Glutamatergic neuron (in vitro differentiated cells): ENCODE results near the gene AP2B1. TPM values are rescaled to one million over a fixed set of nuclear protein-coding genes. Genes with fewer than 3 reads are reported as not detected.

Source experiments
- DNase-seq: peaks from one replicate; pipeline ENCODE4 v3.0.0; 2022
- H3K27ac Mint-ChIP-seq: one replicate; pipeline ENCODE4 v1.8.0; 2020; ENCODE audit warnings: mild to moderate bottlenecking, mixed read lengths, inconsistent platforms; ENCODE audit not compliant: unreplicated experiment
- H3K27me3 Mint-ChIP-seq: one replicate; pipeline ENCODE4 v1.8.0; 2020; ENCODE audit warnings: mild to moderate bottlenecking, moderate library complexity, mixed read lengths, inconsistent platforms; ENCODE audit not compliant: unreplicated experiment
- H3K36me3 Mint-ChIP-seq: one replicate; pipeline ENCODE4 v1.8.0; 2020; ENCODE audit warnings: mild to moderate bottlenecking, mixed read lengths, inconsistent platforms; ENCODE audit not compliant: unreplicated experiment
- H3K4me1 Mint-ChIP-seq: one replicate; pipeline ENCODE4 v1.8.0; 2020; ENCODE audit warnings: mild to moderate bottlenecking, low read depth, mixed read lengths, inconsistent platforms; ENCODE audit not compliant: unreplicated experiment
- H3K4me3 Mint-ChIP-seq: one replicate; pipeline ENCODE4 v1.8.0; 2020; ENCODE audit warnings: mild to moderate bottlenecking, mixed read lengths, inconsistent platforms; ENCODE audit not compliant: unreplicated experiment
- H3K9me3 Mint-ChIP-seq: one replicate; pipeline ENCODE4 v1.8.0; 2020; ENCODE audit warnings: mild to moderate bottlenecking, moderate library complexity, mixed read lengths, inconsistent platforms; ENCODE audit not compliant: unreplicated experiment
- CTCF ChIP-seq: fragments of 200-600 bp; sonication (generic); IDR thresholded peaks from one replicate; pipeline ENCODE4 v1.5.0; 2021; ENCODE audit not compliant: partially characterized antibody, unreplicated experiment
- total RNA-seq: library from RNA; stranded (reverse); fragmentation: NEBNext Ultra II Directional; extraction: Animal tissue kit (Norgen Biotek cat#: 25700); gene quantifications from one replicate; pipeline ENCODE4 v1.2.1, GENCODE V29; 2021; ENCODE audit not compliant: unreplicated experiment

The AP2B1 gene
- total RNA-seq, 1 donor from 2014 or later = 316 TPM

GRCh38 chr17:35757243-35757642 is 170.1 kb downstream of the AP2B1 start:
- Mint-ChIP-seq H3K27ac (no peak overlapping the region), H3K36me3 (peaks cover 3% of the 10 kb centered on the region), H3K4me1 (no peaks in the 10 kb centered on the region), H3K4me3 (no peak overlapping the region), H3K9me3 (peaks cover 4% of the 10 kb centered on the region), H3K27me3 (peaks cover 3% of the 10 kb centered on the region)
- no peak for TF ChIP-seq CTCF
- no peak for DNase-seq

GRCh38 chr17:35760587-35760986 is 173.5 kb downstream of the AP2B1 start, which contains the start of gene C17orf50:
C17orf50 (plus strand) TSS chr17:35760887; CDS start chr17:35760942, 55 bp downstream.
- no peak within 1 kb of the TSS for H3K4me3 Mint-ChIP-seq

GRCh38 chr17:35761601-35762000 is 174.5 kb downstream of the AP2B1 start:
- Mint-ChIP-seq H3K4me3 (no peak overlapping the region), H3K9me3 (peaks cover 5% of the 10 kb centered on the region), H3K27ac (no peak overlapping the region), H3K4me1 (peaks cover 3% of the 10 kb centered on the region), H3K36me3 (peaks cover 3% of the 10 kb centered on the region), H3K27me3 (peaks cover 3% of the 10 kb centered on the region)
- no peak for TF ChIP-seq CTCF
- DNase-seq = no peak

More at GRCh38 chr17:35760587-35760986, 173.5 kb downstream of the AP2B1 start, which contains the start of gene C17orf50:
- TF ChIP-seq CTCF = no peak
- H3K4me1 Mint-ChIP-seq = peaks cover 2% of the 10 kb centered on the region
- peaks cover 3% of the 10 kb centered on the region for H3K36me3 Mint-ChIP-seq
- H3K27ac Mint-ChIP-seq = no peak within 1 kb of the TSS
- H3K27me3 Mint-ChIP-seq = peaks cover 3% of the 10 kb centered on the region
- H3K9me3 Mint-ChIP-seq = peaks cover 5% of the 10 kb centered on the region
- DNase-seq = no peak

GRCh38 chr17:35763767-35764122 is 176.6 kb downstream of the AP2B1 start:
- peaks cover 3% of the 10 kb centered on the region for H3K4me1 Mint-ChIP-seq
- DNase-seq = no peak
- H3K27me3 Mint-ChIP-seq = peaks cover 3% of the 10 kb centered on the region
- H3K36me3 Mint-ChIP-seq = peaks cover 3% of the 10 kb centered on the region
- H3K9me3 Mint-ChIP-seq = peaks cover 5% of the 10 kb centered on the region
- peak overlapping the region; percentile 84 for H3K4me3 Mint-ChIP-seq
- H3K27ac Mint-ChIP-seq = no peak overlapping the region
- no peak for TF ChIP-seq CTCF

- Mint-ChIP-seq H3K9me3 (peaks cover 5% of the 10 kb centered on the region), H3K4me1 (peaks cover 3% of the 10 kb centered on the region)
These were observed 177.2 kb downstream of the AP2B1 start for GRCh38 chr17:35764123-35764991.

More at GRCh38 chr17:35764123-35764991, 177.2 kb downstream of the AP2B1 start:
- Mint-ChIP-seq H3K4me3 (peak overlapping the region; percentile 87), H3K27me3 (peaks cover 3% of the 10 kb centered on the region), H3K36me3 (peaks cover 3% of the 10 kb centered on the region), H3K27ac (peak overlapping the region; percentile 62)
- peak; percentile 97 for TF ChIP-seq CTCF
- peak; percentile 95 for DNase-seq
